GM04503 (cell line): ENCODE results near the gene SNAPC5.
A peak's percentile ranks its signal among the peaks of the same experiment; 100 is the strongest.
"Not testable (repeated sequence)": the region's sequence is repeated elsewhere in the genome, so short reads cannot be mapped to it uniquely, and the experiment has no call there.

Experiments used
- DNase-seq: peaks from one replicate; pipeline ENCODE4 v3.0.0-alpha.2; 2012; ENCODE audit warnings: low read depth

Gene SNAPC5

GRCh38 chr15:66489179-66489791 lies 8.3 kb downstream of the SNAPC5 start:
- no peak for DNase-seq

- DNase-seq: no peak
Measured at GRCh38 chr15:66488525-66488924, 9.0 kb downstream of the SNAPC5 start.

GRCh38 chr15:66486887-66487286 lies 10.7 kb downstream of the SNAPC5 start:
- no peak for DNase-seq

- DNase-seq: no peak
Measured at GRCh38 chr15:66484539-66485112, 12.9 kb downstream of the SNAPC5 start.

- peak; percentile 48 for DNase-seq
Measured at GRCh38 chr15:66483131-66483566, 14.4 kb downstream of the SNAPC5 start.

- DNase-seq: no peak
Measured at GRCh38 chr15:66482539-66482938, 15.0 kb downstream of the SNAPC5 start.

- DNase-seq: no peak
Measured at GRCh38 chr15:66481107-66481856, 16.3 kb downstream of the SNAPC5 start.

GRCh38 chr15:66480267-66480666 lies 17.3 kb downstream of the SNAPC5 start:
- no peak for DNase-seq

GRCh38 chr15:66477011-66477410 lies 20.6 kb downstream of the SNAPC5 start:
- DNase-seq: no peak

- DNase-seq: no peak
Measured at GRCh38 chr15:66476535-66476934, 21.0 kb downstream of the SNAPC5 start.

- no peak for DNase-seq
Measured at GRCh38 chr15:66474963-66475362, 22.6 kb downstream of the SNAPC5 start.

- DNase-seq: no peak
Measured at GRCh38 chr15:66474135-66474534, 23.4 kb downstream of the SNAPC5 start.

GRCh38 chr15:66472176-66472999 lies 25.2 kb downstream of the SNAPC5 start:
- peak; percentile 30 for DNase-seq

GRCh38 chr15:66470825-66471224 lies 26.7 kb downstream of the SNAPC5 start:
- not testable (repeated sequence) for DNase-seq

GRCh38 chr15:66467162-66468040 lies 30.2 kb downstream of the SNAPC5 start:
- DNase-seq: not testable (repeated sequence)

GRCh38 chr15:66465294-66465693 lies 32.3 kb downstream of the SNAPC5 start:
- not testable (repeated sequence) for DNase-seq

GRCh38 chr15:66462627-66463026 lies 34.9 kb downstream of the SNAPC5 start:
- no peak for DNase-seq

- no peak for DNase-seq
Measured at GRCh38 chr15:66461917-66462316, 35.6 kb downstream of the SNAPC5 start.

GRCh38 chr15:66461294-66461693 lies 36.3 kb downstream of the SNAPC5 start:
- DNase-seq: not testable (repeated sequence)

GRCh38 chr15:66459818-66460615 lies 37.5 kb downstream of the SNAPC5 start:
- peak; percentile 19 for DNase-seq

- DNase-seq: no peak
Measured at GRCh38 chr15:66456211-66456610, 41.4 kb downstream of the SNAPC5 start.
